Esophagus muscularis mucosa (tissue), 4 donors: ENCODE results near the gene RXFP2. TPM values are rescaled to one million over a fixed set of nuclear protein-coding genes. Genes with fewer than 3 reads are reported as not detected.
A peak's percentile ranks its signal among the peaks of the same experiment; 100 is the strongest.

Experiments used
- DNase-seq: peaks from one replicate; pipeline ENCODE4 v3.0.0-alpha.2; 2017; ENCODE audit errors: extremely low spot score
- H3K27ac ChIP-seq, 4 donors: fragments of 200-600 bp; sonication (generic); replicated peaks in 1 of 4; 1 replicate in 3 of 4; 2 replicates in 1 of 4; pipeline ENCODE4 v1.5.1; 2016 to 2019; ENCODE audit warnings: mild to moderate bottlenecking in 1 of 4
- H3K27me3 ChIP-seq, 4 donors: fragments of 200-600 bp; sonication (generic); one replicate each; pipeline versions ENCODE4 v1.5.1 to v1.6.0; 2016 to 2019
- H3K36me3 ChIP-seq, 4 donors: fragments of 200-600 bp; sonication (generic); one replicate each; pipeline ENCODE4 v1.5.1; 2016 to 2019
- H3K4me1 ChIP-seq, 4 donors: fragments of 200-600 bp; sonication (generic); one replicate each; pipeline ENCODE4 v1.5.1; 2016 to 2019
- H3K4me3 ChIP-seq, 4 donors: fragments of 200-600 bp; sonication (generic); 1 replicate in 2 of 4; 2 replicates in 2 of 4; pipeline ENCODE4 v1.5.1; 2016 to 2019; ENCODE audit warnings: mild to moderate bottlenecking in 4 of 4, moderate library complexity in 1 of 4
- H3K9me3 ChIP-seq, 4 donors: fragments of 200-600 bp; sonication (generic); 1 replicate in 3 of 4; 2 replicates in 1 of 4; pipeline ENCODE4 v1.5.1; 2016 to 2019
- EP300 ChIP-seq: sonication (generic); formaldehyde crosslinking; IDR thresholded peaks from one replicate; pipeline ENCODE4 v1.6.1; 2017; ENCODE audit warnings: antibody characterized with exemption
- POLR2A ChIP-seq: fragments of 450-650 bp; IDR thresholded peaks from one replicate; pipeline ENCODE4 v1.6.1; 2017; ENCODE audit warnings: antibody characterized with exemption, moderate library complexity, mild to moderate bottlenecking, low read depth
- POLR2AphosphoS5 ChIP-seq, 2 donors: sonication (generic); formaldehyde crosslinking; IDR thresholded peaks; one replicate each; pipeline ENCODE4 v1.6.1; 2017; ENCODE audit warnings: antibody characterized with exemption in 2 of 2
- WGBS: methylation state at CpG from one replicate; pipeline ENCODE4 v1.1.5; 2018; 5-methylcytosine and 5-hydroxymethylcytosine counted together
- intact Hi-C: fragments of 100-400 bp; cut with DNase I; formaldehyde crosslinking; loops from one replicate; pipeline ENCODE4 v1.15.1; 2023
- total RNA-seq, 4 donors: library from RNA; depleted of rRNA; stranded (reverse); fragments of >200 nt; gene quantifications; one replicate each; pipeline versions ENCODE4 v1.1.0 to v1.2.1, GENCODE V29; 2016
- TF ChIP-seq, protein P1 (sequence below), 3 experiments: fragments of 200-600 bp in 2 of 3; fragments of 450-650 bp in 1 of 3; sonication (generic) in 2 of 3; IDR thresholded peaks; one replicate each; pipeline ENCODE4 v1.5.1; 2017 to 2019; ENCODE audit warnings: antibody characterized with exemption in 3 of 3, mild to moderate bottlenecking in 2 of 3, moderate library complexity in 1 of 3

The RXFP2 gene
- total RNA-seq, 4 donors from 2014 or later = 0.17 to 0.42 TPM; not detected in 2

GRCh38 chr13:31731921-31732320 lies 7.4 kb upstream of the RXFP2 start:
- H3K9me3 ChIP-seq = no peaks in the 10 kb centered on the region
- H3K4me1 ChIP-seq = no peaks in the 10 kb centered on the region
- H3K27me3 ChIP-seq = no peaks in the 10 kb centered on the region
- TF ChIP-seq POLR2AphosphoS5 (IDR thresholded peaks at IDR 0.05) (no peak), POLR2A (no peak), EP300 (no peak)
- TF ChIP-seq, protein P1, sequence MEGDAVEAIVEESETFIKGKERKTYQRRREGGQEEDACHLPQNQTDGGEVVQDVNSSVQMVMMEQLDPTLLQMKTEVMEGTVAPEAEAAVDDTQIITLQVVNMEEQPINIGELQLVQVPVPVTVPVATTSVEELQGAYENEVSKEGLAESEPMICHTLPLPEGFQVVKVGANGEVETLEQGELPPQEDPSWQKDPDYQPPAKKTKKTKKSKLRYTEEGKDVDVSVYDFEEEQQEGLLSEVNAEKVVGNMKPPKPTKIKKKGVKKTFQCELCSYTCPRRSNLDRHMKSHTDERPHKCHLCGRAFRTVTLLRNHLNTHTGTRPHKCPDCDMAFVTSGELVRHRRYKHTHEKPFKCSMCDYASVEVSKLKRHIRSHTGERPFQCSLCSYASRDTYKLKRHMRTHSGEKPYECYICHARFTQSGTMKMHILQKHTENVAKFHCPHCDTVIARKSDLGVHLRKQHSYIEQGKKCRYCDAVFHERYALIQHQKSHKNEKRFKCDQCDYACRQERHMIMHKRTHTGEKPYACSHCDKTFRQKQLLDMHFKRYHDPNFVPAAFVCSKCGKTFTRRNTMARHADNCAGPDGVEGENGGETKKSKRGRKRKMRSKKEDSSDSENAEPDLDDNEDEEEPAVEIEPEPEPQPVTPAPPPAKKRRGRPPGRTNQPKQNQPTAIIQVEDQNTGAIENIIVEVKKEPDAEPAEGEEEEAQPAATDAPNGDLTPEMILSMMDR (IDR thresholded peaks at IDR 0.05) = no peak
- no peak overlapping the region for H3K27ac ChIP-seq
- WGBS = 42% methylated on average over 6 of the region's 6 CpGs
- no peak overlapping the region for H3K4me3 ChIP-seq
- intact Hi-C loops = no loop called here
- no peaks in the 10 kb centered on the region for H3K36me3 ChIP-seq
- DNase-seq = no peak

GRCh38 chr13:31733066-31733465 lies 6.3 kb upstream of the RXFP2 start:
- no peak for DNase-seq
- Histone ChIP-seq H3K9me3 (no peaks in the 10 kb centered on the region), H3K27me3 (no peaks in the 10 kb centered on the region), H3K4me1 (no peaks in the 10 kb centered on the region), H3K36me3 (no peaks in the 10 kb centered on the region), H3K27ac (no peak overlapping the region), H3K4me3 (no peak overlapping the region)
- TF ChIP-seq POLR2A = no peak
- intact Hi-C loops = no loop called here
- 24% methylated on average over 5 of the region's 5 CpGs for WGBS

DNA sequence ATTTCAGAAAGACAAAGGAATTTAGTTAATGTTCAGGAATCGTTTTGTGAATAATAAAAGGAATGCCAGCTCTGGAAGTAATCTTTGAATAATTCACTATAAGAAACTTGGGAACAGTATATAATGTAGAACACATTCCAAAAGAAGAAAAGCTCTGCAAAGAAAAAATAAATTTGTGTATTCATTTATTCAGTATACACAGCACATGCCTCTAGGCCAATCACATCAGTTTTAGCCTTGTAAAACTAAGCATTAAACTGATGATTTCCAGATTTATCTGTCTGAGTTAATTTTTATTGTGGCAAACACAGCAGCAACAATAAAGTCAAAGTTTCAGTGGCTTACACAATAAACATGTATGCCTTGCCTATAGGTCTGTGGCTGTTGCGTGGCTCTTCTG lies 5.7 kb upstream of the RXFP2 start:
- 73% methylated on average over 2 of the region's 2 CpGs for WGBS
- Histone ChIP-seq H3K4me1 (no peaks in the 10 kb centered on the region), H3K27ac (no peak overlapping the region), H3K9me3 (no peaks in the 10 kb centered on the region), H3K36me3 (no peaks in the 10 kb centered on the region), H3K4me3 (no peak overlapping the region), H3K27me3 (no peaks in the 10 kb centered on the region)
- intact Hi-C loops = no loop called here
- TF ChIP-seq POLR2A = no peak
- DNase-seq = no peak

DNA sequence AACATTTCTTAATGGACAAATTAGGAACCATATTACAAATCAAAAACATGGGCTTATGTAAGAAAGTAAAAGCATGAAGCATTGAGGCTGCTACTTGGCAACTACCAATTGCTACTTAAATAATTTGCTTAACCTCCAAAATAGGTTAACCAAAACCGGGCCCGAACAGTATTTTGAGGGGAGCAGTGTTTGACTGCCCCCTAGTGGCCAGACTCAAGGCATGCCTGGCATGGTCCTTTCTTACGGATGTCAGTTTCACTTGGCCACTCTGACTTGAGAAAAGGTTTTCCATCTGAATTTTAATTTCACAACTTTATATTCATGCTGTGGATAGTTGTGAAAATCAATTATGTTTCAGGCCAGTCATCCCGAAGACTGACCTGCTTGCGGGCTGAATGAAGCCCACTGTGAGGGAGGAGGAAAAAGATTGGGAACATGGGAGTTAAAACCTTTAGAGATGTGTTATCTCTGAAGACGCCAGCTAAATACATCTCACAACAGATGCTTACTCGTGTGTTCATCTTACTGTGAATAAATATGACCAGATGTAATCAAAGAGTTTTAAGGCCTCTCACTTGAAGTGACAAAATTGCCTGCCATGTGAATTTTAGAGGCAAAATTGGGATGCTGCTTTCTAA lies 2.9 kb downstream of the RXFP2 start:
- WGBS = 18% methylated on average over 7 of the region's 7 CpGs
- intact Hi-C loops = loop anchor here (2.0 to 10.0 kb wide), 2 partner anchors 309 to 507 kb away; no protein-coding TSS in a partner anchor
- Histone ChIP-seq H3K9me3 (no peaks in the 10 kb centered on the region), H3K4me3 (no peak overlapping the region), H3K27ac (no peak overlapping the region), H3K27me3 (no peaks in the 10 kb centered on the region), H3K4me1 (peaks cover 0 to 4% (median 0%) of the 10 kb centered on the region in 4 donors), H3K36me3 (no peaks in the 10 kb centered on the region)
- TF ChIP-seq POLR2AphosphoS5 (IDR thresholded peaks at IDR 0.05) = peak in 1 of 2 donors; percentile 12
- TF ChIP-seq, protein P1 (IDR thresholded peaks at IDR 0.05) = peak in 2 of 3 experiments; percentile 82 to 94
- no peak for TF ChIP-seq POLR2A
- no peak for DNase-seq

DNA sequence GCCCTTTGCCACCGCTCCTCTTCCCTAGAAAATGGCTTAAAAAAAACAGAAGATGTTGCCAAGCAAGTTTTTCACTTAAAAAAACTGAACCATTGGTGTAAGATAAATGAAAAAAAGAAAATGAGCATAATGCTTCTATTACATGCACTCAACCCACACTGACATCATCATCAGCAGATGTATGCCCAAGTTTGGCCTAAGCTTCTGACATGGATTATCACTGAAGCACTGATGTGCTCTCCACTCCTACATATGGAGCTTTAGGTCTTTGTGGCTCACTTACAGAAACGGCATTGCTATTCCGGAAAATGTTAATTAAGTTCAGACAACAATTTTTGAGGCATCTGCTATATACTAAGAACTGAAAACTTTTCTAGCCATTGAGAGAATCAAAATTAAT lies 8.0 kb downstream of the RXFP2 start:
- intact Hi-C loops = loop anchor here (10.0 kb wide), 1 partner anchor 512 kb away; no protein-coding TSS in a partner anchor
- Histone ChIP-seq H3K9me3 (no peaks in the 10 kb centered on the region), H3K4me1 (no peaks in the 10 kb centered on the region), H3K4me3 (no peak overlapping the region), H3K36me3 (no peaks in the 10 kb centered on the region), H3K27ac (no peak overlapping the region), H3K27me3 (peaks cover 0 to 16% (median 0%) of the 10 kb centered on the region in 4 donors)
- DNase-seq = no peak
- 83% methylated on average over 3 of the region's 3 CpGs for WGBS
- TF ChIP-seq POLR2A = no peak

GRCh38 chr13:31747966-31748365 lies 8.6 kb downstream of the RXFP2 start:
- no peak overlapping the region for H3K4me3 ChIP-seq
- 82% methylated on average over 2 of the region's 2 CpGs for WGBS
- TF ChIP-seq, protein P1 (IDR thresholded peaks at IDR 0.05) = no peak
- TF ChIP-seq EP300 = no peak
- TF ChIP-seq POLR2A = no peak
- TF ChIP-seq POLR2AphosphoS5 (IDR thresholded peaks at IDR 0.05) = no peak
- no peaks in the 10 kb centered on the region for H3K9me3 ChIP-seq
- H3K4me1 ChIP-seq = no peaks in the 10 kb centered on the region
- no peak overlapping the region for H3K27ac ChIP-seq
- no peaks in the 10 kb centered on the region for H3K36me3 ChIP-seq
- intact Hi-C loops = loop anchor here (10.0 kb wide), 1 partner anchor 513 kb away; no protein-coding TSS in a partner anchor
- DNase-seq = no peak
- peaks cover 0 to 23% (median 0%) of the 10 kb centered on the region in 4 donors for H3K27me3 ChIP-seq
